Activated CD4-positive, alpha-beta memory T cell treated with anti-CD3 and anti-CD28 coated beads, Interleukin-2, amount 10 ng/mL, durations not matched to agents 7 days and 5 days (primary cell): ENCODE data around the gene TMEM69. TPM values are rescaled to one million over a fixed set of nuclear protein-coding genes. Genes with fewer than 3 reads are reported as not detected.
A peak's percentile ranks its signal among the peaks of the same experiment; 100 is the strongest.

Source experiments
- CTCF ChIA-PET: fragments of 350-600 bp; sonication (Branson Sonifier 250); formaldehyde crosslinking; loops from one replicate; lab custom pipeline; 2021; ENCODE audit warnings: antibody characterized with exemption, inconsistent platforms; lab: Charles Lee
- POLR2A ChIA-PET: fragments of 350-600 bp; sonication (Branson Sonifier 250); formaldehyde crosslinking; loops from one replicate; lab custom pipeline; 2021; ENCODE audit warnings: antibody characterized with exemption; lab: Charles Lee
- DNase-seq: peaks from one replicate; pipeline ENCODE4 v3.0.0-alpha.2; 2020
- H3K27ac Mint-ChIP-seq: one replicate; pipeline ENCODE4 v1.8.0; 2021; ENCODE audit warnings: mild to moderate bottlenecking, mixed read lengths
- H3K27me3 Mint-ChIP-seq: one replicate; pipeline ENCODE4 v1.8.0; 2021; ENCODE audit warnings: mixed read lengths
- H3K36me3 Mint-ChIP-seq: one replicate; pipeline ENCODE4 v1.8.0; 2021; ENCODE audit warnings: low read depth, mixed read lengths
- H3K4me1 Mint-ChIP-seq: one replicate; pipeline ENCODE4 v1.8.0; 2021; ENCODE audit warnings: mixed read lengths
- H3K4me3 Mint-ChIP-seq: one replicate; pipeline ENCODE4 v1.8.0; 2021; ENCODE audit warnings: mild to moderate bottlenecking, mixed read lengths
- H3K9me3 Mint-ChIP-seq: one replicate; pipeline ENCODE4 v1.8.0; 2021; ENCODE audit warnings: mixed read lengths
- total RNA-seq, 2 experiments: library from RNA; stranded (reverse); gene quantifications; one replicate each; pipeline ENCODE4 v1.2.3, GENCODE V29; 2021

Gene TMEM69, protein sequence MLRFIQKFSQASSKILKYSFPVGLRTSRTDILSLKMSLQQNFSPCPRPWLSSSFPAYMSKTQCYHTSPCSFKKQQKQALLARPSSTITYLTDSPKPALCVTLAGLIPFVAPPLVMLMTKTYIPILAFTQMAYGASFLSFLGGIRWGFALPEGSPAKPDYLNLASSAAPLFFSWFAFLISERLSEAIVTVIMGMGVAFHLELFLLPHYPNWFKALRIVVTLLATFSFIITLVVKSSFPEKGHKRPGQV
- total RNA-seq: 10 to 100 TPM; 19.2 to 22.6 TPM

DNA sequence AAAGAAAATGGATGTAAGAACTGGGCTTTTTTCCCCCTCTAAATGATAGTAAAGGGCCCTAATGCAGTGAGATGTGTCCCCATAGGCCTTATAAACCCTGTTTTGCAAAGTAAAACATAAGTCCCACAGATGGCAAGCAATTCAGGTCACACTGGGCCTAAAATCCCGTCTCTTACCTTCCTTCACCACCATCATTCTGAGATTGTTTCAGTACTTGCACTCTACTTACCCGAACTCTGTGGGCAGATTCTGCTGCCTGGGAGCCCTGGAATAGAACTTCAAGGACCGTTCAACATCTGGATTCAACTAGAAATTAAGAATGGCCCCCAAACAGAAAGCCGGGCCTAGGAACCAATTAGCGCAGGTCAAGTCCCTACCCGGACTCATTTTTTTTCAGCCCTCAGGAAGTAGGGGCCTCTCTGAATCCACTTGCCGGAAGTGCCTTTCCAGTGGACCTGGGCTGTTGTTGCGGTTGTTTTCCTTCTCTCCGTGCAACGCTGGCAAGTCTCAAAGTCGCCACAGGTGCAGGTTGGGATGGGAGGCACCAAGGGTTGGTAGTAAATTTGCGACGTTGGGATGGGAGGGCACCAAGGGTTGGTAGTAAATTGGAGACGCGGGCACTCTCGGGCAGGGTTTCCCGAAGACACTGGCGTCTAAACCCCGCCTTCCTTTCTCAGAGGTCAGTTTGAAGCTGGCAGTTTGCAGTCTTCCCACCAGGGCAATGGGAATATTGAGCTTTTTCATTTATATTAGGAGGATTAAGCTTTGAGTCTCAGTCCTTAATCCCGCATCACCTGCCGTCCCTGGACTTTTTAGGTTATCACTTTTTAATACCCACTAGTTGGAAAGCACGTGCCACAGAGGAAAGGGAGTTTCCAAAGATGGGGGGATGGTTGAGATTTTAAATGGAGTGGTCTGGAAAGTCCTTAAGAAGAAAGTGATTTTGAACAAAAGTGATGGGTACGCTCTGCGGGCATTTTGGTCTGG, at the start of gene TMEM69:
TSS of gene TMEM69 (plus strand) at position 428 of the 987 bp plus-strand sequence. CDS start 2,888 bp downstream, outside the sequence.
- H3K27me3 Mint-ChIP-seq: no peaks in the 10 kb centered on the region
- peaks cover 44% of the 10 kb centered on the region for H3K36me3 Mint-ChIP-seq
- peaks cover 45% of the 10 kb centered on the region for H3K4me1 Mint-ChIP-seq
- CTCF ChIA-PET: no interaction called here
- POLR2A ChIA-PET: interaction anchor here (0.5 to 2.7 kb wide), 27 partner anchors 11 to 966 kb away, joined by 3 to 43 read pairs (median 4); partner anchors contain the start of genes HECTD3, IPP, LRRC41 and MAST2
- H3K9me3 Mint-ChIP-seq: no peaks in the 10 kb centered on the region
- DNase-seq: peak; percentile 85
- peak within 1 kb of the TSS; percentile 100 for H3K27ac Mint-ChIP-seq
- H3K4me3 Mint-ChIP-seq: peak within 1 kb of the TSS; percentile 100

DNA sequence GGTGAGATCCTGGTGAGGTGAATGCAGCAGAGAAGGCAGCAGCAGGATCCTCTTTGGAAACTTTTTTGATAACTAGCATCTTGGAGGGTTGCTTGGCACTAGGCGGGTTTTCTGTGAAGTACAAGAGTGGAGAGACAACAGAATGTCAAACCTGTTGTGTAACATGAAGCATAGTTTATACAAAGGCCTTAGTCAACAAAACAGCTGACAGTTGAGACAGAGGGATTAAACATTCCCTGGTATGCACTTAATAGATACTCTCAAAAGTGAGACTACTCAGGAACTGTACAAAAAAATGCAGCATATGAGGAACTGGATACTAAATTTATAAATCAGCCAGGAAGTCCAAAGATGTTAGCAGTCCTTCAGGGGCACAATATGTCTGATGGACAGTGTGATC, 47.7 kb upstream of the TMEM69 start:
- Mint-ChIP-seq H3K9me3 (no peaks in the 10 kb centered on the region), H3K4me3 (no peak overlapping the region), H3K27ac (no peak overlapping the region), H3K27me3 (no peaks in the 10 kb centered on the region), H3K4me1 (peaks cover 4% of the 10 kb centered on the region), H3K36me3 (peaks cover 19% of the 10 kb centered on the region)
- CTCF ChIA-PET: no interaction called here
- POLR2A ChIA-PET: no interaction called here
- no peak for DNase-seq

DNA sequence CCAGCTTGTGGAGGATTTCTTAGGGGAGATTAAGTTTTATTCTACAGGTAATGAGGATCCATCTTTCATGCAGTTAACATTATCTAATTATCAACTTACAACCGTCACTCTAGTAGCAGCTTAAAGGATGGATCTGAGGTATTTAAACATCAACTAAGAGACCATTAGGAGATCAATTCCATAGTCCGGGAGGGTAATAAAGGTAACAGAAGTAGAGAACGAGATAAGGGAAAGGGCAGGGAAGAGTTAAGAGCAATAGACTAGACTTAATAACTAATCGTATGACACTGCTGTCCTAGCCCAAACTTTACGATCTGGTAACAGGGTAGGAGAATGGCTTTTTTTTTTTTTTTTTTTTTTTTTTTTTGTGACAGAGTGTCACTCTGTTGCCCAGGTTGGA, 44.7 kb upstream of the TMEM69 start:
- peaks cover 4% of the 10 kb centered on the region for H3K4me1 Mint-ChIP-seq
- ChIA-PET CTCF (no interaction called here), POLR2A (no interaction called here)
- no peaks in the 10 kb centered on the region for H3K9me3 Mint-ChIP-seq
- no peak overlapping the region for H3K4me3 Mint-ChIP-seq
- H3K36me3 Mint-ChIP-seq: peaks cover 28% of the 10 kb centered on the region
- no peak overlapping the region for H3K27ac Mint-ChIP-seq
- no peak for DNase-seq
- H3K27me3 Mint-ChIP-seq: no peaks in the 10 kb centered on the region

DNA sequence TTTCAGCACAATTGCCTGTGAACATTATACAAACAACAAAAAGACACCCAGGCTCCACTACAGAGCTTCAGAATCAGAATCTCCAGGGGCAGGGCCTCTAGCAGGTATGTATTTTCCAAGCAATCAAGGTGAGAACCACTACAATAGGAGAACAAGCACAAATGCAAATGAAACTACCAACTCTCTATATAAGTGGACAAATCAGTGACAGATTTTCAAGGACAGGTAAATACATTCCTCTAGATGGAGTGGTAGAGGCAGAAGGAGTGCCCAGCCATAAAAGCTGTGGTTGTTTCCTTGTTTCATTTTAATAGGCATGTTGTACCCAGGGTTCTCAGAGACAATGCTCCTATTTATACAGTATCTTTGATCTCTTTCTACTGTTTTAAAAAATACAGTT, 44.0 kb upstream of the TMEM69 start:
- no peak overlapping the region for H3K27ac Mint-ChIP-seq
- peaks cover 30% of the 10 kb centered on the region for H3K36me3 Mint-ChIP-seq
- POLR2A ChIA-PET: no interaction called here
- no peak overlapping the region for H3K4me3 Mint-ChIP-seq
- CTCF ChIA-PET: interaction anchor here (1.6 kb wide), 1 partner anchor 9 kb away, joined by 6 read pairs; no protein-coding TSS in a partner anchor
- H3K9me3 Mint-ChIP-seq: no peaks in the 10 kb centered on the region
- peaks cover 4% of the 10 kb centered on the region for H3K4me1 Mint-ChIP-seq
- no peak for DNase-seq
- no peaks in the 10 kb centered on the region for H3K27me3 Mint-ChIP-seq

DNA sequence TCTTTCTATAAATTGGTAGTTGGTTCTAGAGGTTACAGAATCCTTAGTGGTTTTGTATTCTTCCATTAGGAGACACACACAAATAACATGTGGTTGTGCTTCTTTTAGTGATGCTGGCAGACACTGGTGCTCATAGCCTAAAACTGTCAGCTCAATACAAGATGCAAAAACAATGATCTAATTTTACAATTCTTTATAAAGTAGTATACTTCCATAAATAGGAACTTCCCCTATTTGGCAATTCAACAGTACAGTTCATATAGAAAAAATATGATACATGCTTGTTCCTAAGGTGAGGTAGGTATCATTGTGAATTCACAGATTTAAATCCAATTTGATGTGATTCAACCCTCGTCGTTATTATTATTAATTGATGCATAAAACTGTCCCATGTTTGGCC, 43.3 kb upstream of the TMEM69 start:
- peaks cover 30% of the 10 kb centered on the region for H3K36me3 Mint-ChIP-seq
- ChIA-PET CTCF (interaction anchor here (1.3 to 1.6 kb wide), 2 partner anchors 8 to 41 kb away, joined by 3 to 6 read pairs; partner anchors contain the start of gene GPBP1L1), POLR2A (interaction anchor here (1.7 kb wide), 1 partner anchor 10 kb away, joined by 3 read pairs; no protein-coding TSS in a partner anchor)
- H3K4me3 Mint-ChIP-seq: no peak overlapping the region
- H3K4me1 Mint-ChIP-seq: peaks cover 4% of the 10 kb centered on the region
- no peak for DNase-seq
- no peak overlapping the region for H3K27ac Mint-ChIP-seq
- H3K9me3 Mint-ChIP-seq: no peaks in the 10 kb centered on the region
- no peaks in the 10 kb centered on the region for H3K27me3 Mint-ChIP-seq

DNA sequence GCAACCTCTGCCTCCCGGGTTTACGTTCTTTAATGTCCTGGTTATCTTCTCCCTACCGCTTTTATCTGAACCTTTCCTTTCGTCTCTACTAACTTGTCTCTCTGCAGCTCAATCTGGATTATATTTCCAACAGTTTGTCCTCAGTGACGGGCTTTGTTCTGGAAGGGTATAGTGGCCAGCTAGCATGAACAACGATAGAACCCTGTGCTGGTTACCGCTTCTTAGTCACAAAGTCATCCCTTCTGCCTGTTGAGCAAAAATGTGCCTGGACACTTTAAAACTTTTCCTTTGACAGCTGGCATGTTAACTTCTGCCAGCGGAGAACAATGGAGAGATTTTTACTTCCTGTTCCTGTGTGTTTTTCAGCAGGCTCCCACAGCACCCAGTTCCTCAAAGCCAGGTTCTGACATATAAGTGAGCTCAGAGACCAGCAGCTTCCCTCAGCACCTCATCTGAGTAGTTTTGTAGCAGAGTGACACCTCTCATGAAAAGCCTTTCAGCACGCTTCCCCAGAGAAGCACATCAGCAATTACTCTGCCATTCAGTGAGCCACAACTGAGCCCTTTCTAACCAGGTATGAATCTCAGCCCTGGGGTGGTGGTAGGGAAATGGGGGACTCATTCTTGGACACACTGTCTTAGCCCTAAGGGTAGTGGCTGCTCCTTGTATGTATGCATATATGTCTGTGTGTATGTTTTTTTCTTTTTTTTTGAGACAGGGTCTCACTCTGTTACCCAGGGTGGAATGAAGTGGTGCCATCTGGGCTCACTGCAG, 40.5 kb upstream of the TMEM69 start:
- Mint-ChIP-seq H3K27me3 (no peaks in the 10 kb centered on the region), H3K9me3 (no peaks in the 10 kb centered on the region), H3K4me1 (peaks cover 5% of the 10 kb centered on the region), H3K27ac (no peak overlapping the region), H3K4me3 (no peak overlapping the region), H3K36me3 (peaks cover 37% of the 10 kb centered on the region)
- no peak for DNase-seq
- CTCF ChIA-PET: no interaction called here
- POLR2A ChIA-PET: interaction anchor here (0.9 kb wide), 1 partner anchor 40 kb away, joined by 3 read pairs; no protein-coding TSS in a partner anchor

DNA sequence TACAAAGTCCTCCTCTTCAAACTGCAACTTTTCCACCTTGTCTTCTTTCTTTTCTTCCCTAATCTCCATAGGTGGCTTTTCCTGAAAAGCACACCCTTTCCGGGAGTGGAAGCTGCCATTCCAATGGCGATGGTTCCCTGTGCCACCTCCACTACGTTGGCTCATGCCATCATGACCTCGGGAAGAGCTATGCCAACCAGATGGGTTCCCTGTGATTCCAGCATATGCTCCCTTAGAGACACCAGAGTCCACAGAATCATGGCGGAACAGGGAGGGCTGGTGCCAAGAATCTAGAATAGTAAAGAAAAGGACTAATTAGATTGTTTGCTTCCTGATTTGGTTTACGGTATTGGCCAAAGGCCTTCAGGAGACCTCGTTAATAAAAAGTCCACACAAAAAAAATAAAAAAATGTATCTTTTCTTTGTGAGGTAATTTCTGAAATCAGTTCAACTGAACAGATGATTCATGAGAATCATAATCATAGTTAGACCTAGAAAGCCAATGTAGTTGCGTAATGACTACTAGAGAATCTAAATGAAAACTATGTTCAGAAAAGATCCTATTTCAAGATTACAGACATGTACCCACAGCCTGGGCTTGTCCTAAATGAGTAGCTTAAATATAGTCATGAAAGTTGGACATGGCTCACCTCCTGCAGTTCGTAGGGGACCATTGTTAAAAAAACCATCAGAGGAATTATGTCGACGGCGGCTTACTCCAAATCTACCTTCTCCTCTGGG, 33.3 kb upstream of the TMEM69 start:
- no peaks in the 10 kb centered on the region for H3K27me3 Mint-ChIP-seq
- H3K27ac Mint-ChIP-seq: peak overlapping the region; percentile 45
- no peak for DNase-seq
- peaks cover 24% of the 10 kb centered on the region for H3K4me1 Mint-ChIP-seq
- no peaks in the 10 kb centered on the region for H3K9me3 Mint-ChIP-seq
- ChIA-PET CTCF (interaction anchor here (0.9 kb wide), 1 partner anchor 189 kb away, joined by 3 read pairs; no protein-coding TSS in a partner anchor), POLR2A (interaction anchor here (0.5 to 2.3 kb wide), 4 partner anchors 9 to 669 kb away, joined by 3 to 16 read pairs (median 3); partner anchors contain the start of genes GPBP1L1 and NASP)
- no peak overlapping the region for H3K4me3 Mint-ChIP-seq
- peaks cover 75% of the 10 kb centered on the region for H3K36me3 Mint-ChIP-seq

DNA sequence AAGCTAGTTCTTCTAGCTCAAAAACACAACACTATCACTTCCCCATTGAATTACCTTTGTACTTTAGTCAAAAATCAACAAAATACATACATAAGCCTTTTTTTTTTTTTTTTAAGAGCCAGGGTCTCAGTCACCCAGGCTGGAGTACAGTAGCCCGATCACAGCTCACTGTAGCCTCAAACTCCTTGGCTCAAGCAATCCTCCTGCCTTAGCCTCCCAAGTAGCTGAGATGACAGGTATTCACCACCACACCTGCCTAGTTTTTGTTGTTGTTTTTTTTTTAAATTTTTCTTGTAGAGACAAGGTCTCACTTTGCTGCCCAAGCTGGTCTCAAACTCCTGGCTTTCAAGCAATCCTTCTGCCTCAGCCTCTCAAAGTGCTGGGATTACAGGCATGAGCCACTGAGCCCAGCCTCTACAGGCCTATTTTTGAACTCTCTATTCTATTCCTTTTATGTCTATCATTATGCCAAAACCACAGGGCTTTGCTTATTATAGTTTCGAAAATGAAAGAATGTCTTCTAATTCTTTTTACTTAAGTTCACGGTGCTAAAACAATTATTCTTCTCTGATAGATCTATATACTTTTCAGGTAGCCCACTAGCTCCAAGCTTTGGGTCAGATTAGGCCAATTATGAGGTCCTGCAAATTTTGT, 31.3 kb upstream of the TMEM69 start:
- CTCF ChIA-PET: interaction anchor here (0.6 kb wide), 1 partner anchor 311 kb away, joined by 4 read pairs; no protein-coding TSS in a partner anchor

DNA sequence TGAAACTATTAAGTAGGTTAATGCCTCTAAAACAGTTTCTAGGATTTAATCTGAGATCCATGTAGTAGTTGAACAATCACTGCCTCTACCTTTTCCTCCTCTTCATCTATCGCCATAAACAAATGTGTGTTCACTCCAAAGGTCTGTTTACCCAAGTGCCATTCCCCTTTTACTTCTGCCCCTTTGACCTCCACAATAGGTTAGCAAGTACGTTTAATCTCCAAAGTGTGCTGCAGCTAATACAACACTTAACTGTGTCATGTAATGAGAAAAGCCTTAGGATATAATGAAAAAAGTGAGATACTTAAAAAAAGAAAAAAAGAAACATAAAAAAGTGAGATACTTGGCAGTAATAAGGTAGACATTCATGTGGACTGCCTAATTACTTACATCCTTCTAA, 29.8 kb upstream of the TMEM69 start:
- H3K4me3 Mint-ChIP-seq: no peak overlapping the region
- no peaks in the 10 kb centered on the region for H3K9me3 Mint-ChIP-seq
- POLR2A ChIA-PET: interaction anchor here (0.8 to 1.7 kb wide), 2 partner anchors 28 to 30 kb away, joined by 3 to 4 read pairs; partner anchors contain the start of gene TMEM69
- H3K36me3 Mint-ChIP-seq: peaks cover 60% of the 10 kb centered on the region
- H3K27me3 Mint-ChIP-seq: no peaks in the 10 kb centered on the region
- H3K4me1 Mint-ChIP-seq: peaks cover 22% of the 10 kb centered on the region
- CTCF ChIA-PET: no interaction called here
- no peak overlapping the region for H3K27ac Mint-ChIP-seq
- no peak for DNase-seq

More for the DNA sequence above, 31.3 kb upstream of the TMEM69 start:
- Mint-ChIP-seq H3K4me1 (peaks cover 22% of the 10 kb centered on the region), H3K36me3 (peaks cover 71% of the 10 kb centered on the region), H3K4me3 (no peak overlapping the region), H3K9me3 (no peaks in the 10 kb centered on the region), H3K27ac (no peak overlapping the region), H3K27me3 (no peaks in the 10 kb centered on the region)
- no peak for DNase-seq
- POLR2A ChIA-PET: interaction anchor here (0.6 to 2.3 kb wide), 2 partner anchors 30 to 233 kb away, joined by 3 to 16 read pairs; partner anchors contain the start of gene GPBP1L1

DNA sequence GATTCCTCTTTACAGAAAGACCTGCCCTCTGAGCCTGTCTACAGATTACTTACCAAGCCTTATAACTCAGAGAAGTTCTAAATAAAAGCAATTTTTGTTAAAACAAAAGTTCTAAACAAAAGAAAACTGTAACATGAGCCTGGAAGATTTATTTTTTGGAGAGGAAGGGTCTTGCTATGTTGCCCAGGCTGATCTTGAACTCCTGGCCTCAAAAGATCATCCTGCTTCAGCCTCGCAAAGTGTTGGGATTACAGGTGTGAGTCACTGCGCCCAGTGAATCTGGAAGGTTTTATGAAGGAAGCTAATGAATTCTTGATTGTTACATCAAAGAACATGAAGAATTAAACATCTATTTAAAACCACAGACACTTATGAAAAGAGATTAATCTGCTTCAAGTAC, 28.8 kb upstream of the TMEM69 start:
- Mint-ChIP-seq H3K27me3 (no peaks in the 10 kb centered on the region), H3K4me1 (peaks cover 25% of the 10 kb centered on the region), H3K4me3 (no peak overlapping the region), H3K9me3 (no peaks in the 10 kb centered on the region), H3K36me3 (peaks cover 59% of the 10 kb centered on the region), H3K27ac (no peak overlapping the region)
- ChIA-PET CTCF (no interaction called here), POLR2A (interaction anchor here (1.7 kb wide), 1 partner anchor 27 kb away, joined by 4 read pairs; no protein-coding TSS in a partner anchor)
- DNase-seq: no peak

DNA sequence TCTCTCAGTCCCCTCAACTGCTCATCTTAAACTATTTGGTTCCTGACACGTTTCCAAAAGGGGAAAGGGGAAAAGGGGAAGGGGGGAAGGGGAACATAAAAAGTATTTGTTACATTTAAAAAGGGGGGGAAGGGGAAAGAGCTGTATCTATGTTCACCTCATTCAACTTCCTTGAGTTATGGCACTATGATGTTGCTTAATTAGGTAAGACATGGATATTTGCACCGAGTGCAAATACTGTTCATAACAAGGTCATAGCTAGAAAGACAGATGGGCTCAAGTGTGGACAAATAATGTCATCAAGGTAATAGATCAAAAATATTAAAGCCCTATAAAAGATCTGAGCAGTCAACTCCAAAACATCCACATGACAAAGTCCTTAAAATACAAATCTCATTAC, 27.6 kb upstream of the TMEM69 start:
- ChIA-PET POLR2A (no interaction called here), CTCF (no interaction called here)
- Mint-ChIP-seq H3K4me3 (no peak overlapping the region), H3K36me3 (peaks cover 52% of the 10 kb centered on the region), H3K4me1 (peaks cover 16% of the 10 kb centered on the region), H3K9me3 (no peaks in the 10 kb centered on the region), H3K27me3 (no peaks in the 10 kb centered on the region), H3K27ac (no peak overlapping the region)
- DNase-seq: no peak
